22Rv1 (cell line): ENCODE measurements around the gene MORC2.

ENCODE experiments used
- ZFX ChIP-seq: fragments of 450-650 bp; IDR thresholded peaks from 2 replicates; pipeline ENCODE4 v1.6.1; 2017; ENCODE audit warnings: antibody characterized with exemption, borderline replicate concordance
- TF ChIP-seq, protein P1 (sequence below): fragments of 450-650 bp; IDR thresholded peaks from 2 replicates; pipeline ENCODE4 v1.5.1; 2017; ENCODE audit warnings: mild to moderate bottlenecking

DNA sequence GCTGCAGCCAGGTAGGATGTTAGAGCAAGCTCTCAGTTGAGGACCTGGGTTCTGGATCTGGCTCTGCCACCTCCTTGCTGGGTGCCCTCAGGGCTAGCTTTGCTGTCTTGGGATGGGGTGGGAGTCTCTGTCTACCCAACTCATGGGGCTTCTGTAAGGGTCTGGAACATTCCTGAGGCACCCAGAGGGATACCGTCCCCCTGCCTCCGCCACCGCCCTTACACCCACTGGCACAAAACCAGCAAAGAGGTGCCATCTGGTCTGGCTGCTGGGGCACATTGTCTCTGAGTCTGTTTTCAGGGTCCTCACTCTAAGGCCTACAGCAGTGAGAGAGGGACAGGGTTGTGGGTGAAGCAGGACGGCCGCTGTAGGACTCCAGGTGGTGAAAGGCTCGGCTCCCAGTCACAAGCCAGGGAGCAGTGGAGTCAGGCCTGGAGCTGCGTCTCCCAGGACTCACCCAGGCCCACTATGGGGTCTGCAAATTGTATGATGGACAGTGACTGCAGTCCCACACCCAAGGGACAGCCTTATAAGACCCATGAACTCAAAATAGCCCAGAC lies 84.9 kb downstream of the MORC2 start:
- TF ChIP-seq, protein P1, sequence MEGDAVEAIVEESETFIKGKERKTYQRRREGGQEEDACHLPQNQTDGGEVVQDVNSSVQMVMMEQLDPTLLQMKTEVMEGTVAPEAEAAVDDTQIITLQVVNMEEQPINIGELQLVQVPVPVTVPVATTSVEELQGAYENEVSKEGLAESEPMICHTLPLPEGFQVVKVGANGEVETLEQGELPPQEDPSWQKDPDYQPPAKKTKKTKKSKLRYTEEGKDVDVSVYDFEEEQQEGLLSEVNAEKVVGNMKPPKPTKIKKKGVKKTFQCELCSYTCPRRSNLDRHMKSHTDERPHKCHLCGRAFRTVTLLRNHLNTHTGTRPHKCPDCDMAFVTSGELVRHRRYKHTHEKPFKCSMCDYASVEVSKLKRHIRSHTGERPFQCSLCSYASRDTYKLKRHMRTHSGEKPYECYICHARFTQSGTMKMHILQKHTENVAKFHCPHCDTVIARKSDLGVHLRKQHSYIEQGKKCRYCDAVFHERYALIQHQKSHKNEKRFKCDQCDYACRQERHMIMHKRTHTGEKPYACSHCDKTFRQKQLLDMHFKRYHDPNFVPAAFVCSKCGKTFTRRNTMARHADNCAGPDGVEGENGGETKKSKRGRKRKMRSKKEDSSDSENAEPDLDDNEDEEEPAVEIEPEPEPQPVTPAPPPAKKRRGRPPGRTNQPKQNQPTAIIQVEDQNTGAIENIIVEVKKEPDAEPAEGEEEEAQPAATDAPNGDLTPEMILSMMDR, result no peak
- no peak for TF ChIP-seq ZFX
